Panc1 (cell line): Measurements from ENCODE around the gene CENPP. TPM values are rescaled to one million over a fixed set of nuclear protein-coding genes. Genes with fewer than 3 reads are reported as not detected.

Experiments
- ATAC-seq: fragments of 200-7000 bp; cut with Tn5 transposase; 2 replicates; pipeline ENCODE4 v1.9.1; 2020; ENCODE audit warnings: mild to moderate bottlenecking, moderate library complexity
- BruUV-seq: library from RNA; stranded (reverse); fragments of 400-500 nt; replicated peaks from 2 replicates; lab custom pipeline; 2021; lab: Mats Ljungman, UMichigan
- CTCF ChIA-PET: fragments of 300-600 bp; sonication (Branson Sonifier 250); formaldehyde crosslinking; loops from one replicate; lab custom pipeline; 2022; ENCODE audit warnings: antibody characterized with exemption; lab: Charles Lee
- POLR2A ChIA-PET: fragments of 300-600 bp; sonication (Branson Sonifier 250); formaldehyde crosslinking; loops from one replicate; lab custom pipeline; 2022; ENCODE audit warnings: antibody characterized with exemption; lab: Charles Lee
- DNase-seq: peaks from one replicate; pipeline ENCODE4 v3.0.0-alpha.2; 2010; ENCODE audit warnings: low read depth, low spot score
- H3K27ac ChIP-seq: 2 replicates; pipeline ENCODE4 v1.5.1; 2011; ENCODE audit warnings: mild to moderate bottlenecking, low read length, inconsistent platforms
- H3K27me3 ChIP-seq: fragments of 200-500 bp; sonication (Bioruptor generic); 2 replicates; pipeline ENCODE4 v1.6.0; 2014; ENCODE audit warnings: low read length, inconsistent platforms; ENCODE audit not compliant: control insufficient read depth, insufficient read depth
- H3K36me3 ChIP-seq: fragments of 200-500 bp; sonication (Bioruptor generic); 2 replicates; pipeline ENCODE4 v1.5.1; 2014; ENCODE audit warnings: inconsistent platforms, mild to moderate bottlenecking, low read length, moderate library complexity; ENCODE audit not compliant: control insufficient read depth, insufficient read depth
- H3K4me1 ChIP-seq: 2 replicates; pipeline ENCODE4 v1.5.1; 2011; ENCODE audit warnings: inconsistent platforms, mild to moderate bottlenecking, low read length, moderate library complexity; ENCODE audit not compliant: control insufficient read depth, insufficient read depth
- H3K4me3 ChIP-seq, 2 experiments: 2 replicates each; pipeline ENCODE4 v1.5.1; 2011 to 2012; ENCODE audit warnings: low read depth in 2 of 2, low read length in 2 of 2, mild to moderate bottlenecking in 2 of 2, inconsistent platforms in 1 of 2, moderate library complexity in 1 of 2
- H3K9me3 ChIP-seq: fragments of 200-500 bp; sonication (Bioruptor generic); 2 replicates; pipeline ENCODE4 v1.5.1; 2014; ENCODE audit warnings: low read depth, mild to moderate bottlenecking, inconsistent platforms, low read length, moderate library complexity; ENCODE audit not compliant: control insufficient read depth, insufficient read depth
- POLR2AphosphoS5 ChIP-seq: IDR thresholded peaks from 2 replicates; pipeline ENCODE4 v1.6.1; 2012; ENCODE audit warnings: mild to moderate bottlenecking, low read depth, low read length, moderate library complexity
- SIN3A ChIP-seq: IDR thresholded peaks from 2 replicates; pipeline ENCODE4 v1.6.1; 2012; ENCODE audit warnings: low read depth, mild to moderate bottlenecking, low read length, moderate library complexity, borderline replicate concordance; ENCODE audit not compliant: insufficient read depth
- TCF7L2 ChIP-seq: IDR thresholded peaks from 2 replicates; pipeline ENCODE4 v1.6.1; 2011; ENCODE audit warnings: mild to moderate bottlenecking, low read depth, low read length, inconsistent platforms
- in situ Hi-C: cut with HindIII; loops from 2 replicates; pipeline ENCODE4 v1.10.0; 2016; ENCODE audit warnings: low sequenced_read_pairs, low pct_unique_long_range_greater_than_20kb
- intact Hi-C: fragments of 100-400 bp; cut with micrococcal nuclease; formaldehyde crosslinking; loops from one replicate; pipeline ENCODE4 v1.10.0; 2022; ENCODE audit not compliant: unreplicated experiment
- total RNA-seq: library from RNA; stranded (reverse); gene quantifications from one replicate; pipeline ENCODE4 v1.2.1, GENCODE V29; 2021; ENCODE audit not compliant: unreplicated experiment
- TF ChIP-seq, protein P1 (sequence below): fragments of 450-650 bp; IDR thresholded peaks from 2 replicates; pipeline ENCODE4 v1.5.1; 2017; ENCODE audit warnings: mild to moderate bottlenecking
- TF ChIP-seq, protein P2 (sequence below), 2 experiments: IDR thresholded peaks; 2 replicates each; pipeline ENCODE4 v1.6.1; 2011 to 2012; ENCODE audit warnings: low read depth in 2 of 2, control low read depth in 1 of 2, low read length in 1 of 2, mild to moderate bottlenecking in 1 of 2, moderate library complexity in 1 of 2; ENCODE audit not compliant: insufficient read depth in 1 of 2

The CENPP gene
- total RNA-seq, 1 experiment from 2014 or later, result 6.7 TPM

DNA sequence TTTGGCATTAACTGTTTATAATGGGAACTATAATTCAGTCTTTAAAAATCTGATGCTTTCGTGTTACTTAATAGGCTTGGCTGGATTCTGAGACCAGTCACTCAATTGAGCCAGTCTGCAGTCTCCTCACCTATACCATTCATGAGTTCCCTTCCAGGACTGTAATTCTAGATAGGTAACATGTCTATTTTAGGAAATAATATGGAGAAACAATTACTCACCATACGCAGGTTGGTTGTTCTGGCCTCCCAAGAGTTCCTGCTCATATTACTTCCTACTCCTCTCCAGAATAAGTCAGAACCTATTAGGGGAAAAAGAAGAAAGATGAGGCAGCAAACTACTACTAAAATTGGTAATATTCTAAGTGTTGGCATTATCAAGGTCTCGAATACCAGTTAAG is 27.7 kb upstream of the CENPP start:
- Histone ChIP-seq H3K4me1 (peaks cover 3% of the 10 kb centered on the region), H3K9me3 (no peaks in the 10 kb centered on the region), H3K36me3 (peaks cover 31% of the 10 kb centered on the region), H3K4me3 (no peak overlapping the region), H3K27me3 (no peaks in the 10 kb centered on the region), H3K27ac (no peak overlapping the region)
- ATAC-seq (no peak), DNase-seq (no peak)
- intact Hi-C loops, result no loop called here
- in situ Hi-C loops, result no loop called here
- ChIA-PET POLR2A (no interaction called here), CTCF (no interaction called here)
- BruUV-seq, result no TSS peak
- TF ChIP-seq, protein P1, sequence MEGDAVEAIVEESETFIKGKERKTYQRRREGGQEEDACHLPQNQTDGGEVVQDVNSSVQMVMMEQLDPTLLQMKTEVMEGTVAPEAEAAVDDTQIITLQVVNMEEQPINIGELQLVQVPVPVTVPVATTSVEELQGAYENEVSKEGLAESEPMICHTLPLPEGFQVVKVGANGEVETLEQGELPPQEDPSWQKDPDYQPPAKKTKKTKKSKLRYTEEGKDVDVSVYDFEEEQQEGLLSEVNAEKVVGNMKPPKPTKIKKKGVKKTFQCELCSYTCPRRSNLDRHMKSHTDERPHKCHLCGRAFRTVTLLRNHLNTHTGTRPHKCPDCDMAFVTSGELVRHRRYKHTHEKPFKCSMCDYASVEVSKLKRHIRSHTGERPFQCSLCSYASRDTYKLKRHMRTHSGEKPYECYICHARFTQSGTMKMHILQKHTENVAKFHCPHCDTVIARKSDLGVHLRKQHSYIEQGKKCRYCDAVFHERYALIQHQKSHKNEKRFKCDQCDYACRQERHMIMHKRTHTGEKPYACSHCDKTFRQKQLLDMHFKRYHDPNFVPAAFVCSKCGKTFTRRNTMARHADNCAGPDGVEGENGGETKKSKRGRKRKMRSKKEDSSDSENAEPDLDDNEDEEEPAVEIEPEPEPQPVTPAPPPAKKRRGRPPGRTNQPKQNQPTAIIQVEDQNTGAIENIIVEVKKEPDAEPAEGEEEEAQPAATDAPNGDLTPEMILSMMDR, result no peak
- TF ChIP-seq, protein P2, sequence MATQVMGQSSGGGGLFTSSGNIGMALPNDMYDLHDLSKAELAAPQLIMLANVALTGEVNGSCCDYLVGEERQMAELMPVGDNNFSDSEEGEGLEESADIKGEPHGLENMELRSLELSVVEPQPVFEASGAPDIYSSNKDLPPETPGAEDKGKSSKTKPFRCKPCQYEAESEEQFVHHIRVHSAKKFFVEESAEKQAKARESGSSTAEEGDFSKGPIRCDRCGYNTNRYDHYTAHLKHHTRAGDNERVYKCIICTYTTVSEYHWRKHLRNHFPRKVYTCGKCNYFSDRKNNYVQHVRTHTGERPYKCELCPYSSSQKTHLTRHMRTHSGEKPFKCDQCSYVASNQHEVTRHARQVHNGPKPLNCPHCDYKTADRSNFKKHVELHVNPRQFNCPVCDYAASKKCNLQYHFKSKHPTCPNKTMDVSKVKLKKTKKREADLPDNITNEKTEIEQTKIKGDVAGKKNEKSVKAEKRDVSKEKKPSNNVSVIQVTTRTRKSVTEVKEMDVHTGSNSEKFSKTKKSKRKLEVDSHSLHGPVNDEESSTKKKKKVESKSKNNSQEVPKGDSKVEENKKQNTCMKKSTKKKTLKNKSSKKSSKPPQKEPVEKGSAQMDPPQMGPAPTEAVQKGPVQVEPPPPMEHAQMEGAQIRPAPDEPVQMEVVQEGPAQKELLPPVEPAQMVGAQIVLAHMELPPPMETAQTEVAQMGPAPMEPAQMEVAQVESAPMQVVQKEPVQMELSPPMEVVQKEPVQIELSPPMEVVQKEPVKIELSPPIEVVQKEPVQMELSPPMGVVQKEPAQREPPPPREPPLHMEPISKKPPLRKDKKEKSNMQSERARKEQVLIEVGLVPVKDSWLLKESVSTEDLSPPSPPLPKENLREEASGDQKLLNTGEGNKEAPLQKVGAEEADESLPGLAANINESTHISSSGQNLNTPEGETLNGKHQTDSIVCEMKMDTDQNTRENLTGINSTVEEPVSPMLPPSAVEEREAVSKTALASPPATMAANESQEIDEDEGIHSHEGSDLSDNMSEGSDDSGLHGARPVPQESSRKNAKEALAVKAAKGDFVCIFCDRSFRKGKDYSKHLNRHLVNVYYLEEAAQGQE (IDR thresholded peaks at IDR 0.05; ENCODE audit: insufficient read depth in 1 of 2, low read depth in 2 of 2, low read length in 1 of 2), result no peak

DNA sequence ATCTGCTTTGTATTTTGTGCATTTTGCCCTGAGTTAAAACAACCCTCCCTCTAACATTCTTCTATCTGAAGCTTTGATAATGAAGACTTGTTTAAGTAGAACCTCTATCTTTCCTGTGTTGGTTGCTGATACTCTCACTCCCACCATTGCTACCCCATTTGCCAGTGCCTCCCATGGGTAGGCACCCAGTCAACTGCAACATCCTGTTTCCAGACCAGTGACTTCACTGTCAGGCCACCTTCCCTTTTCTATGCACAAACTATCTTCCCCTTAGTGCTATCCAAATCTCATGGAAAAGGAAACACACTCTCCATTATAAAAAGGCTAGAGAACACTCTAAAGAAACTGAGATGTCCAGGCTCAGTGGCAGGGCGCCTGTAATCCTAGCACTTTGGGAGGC is 26.6 kb upstream of the CENPP start:
- no peaks in the 10 kb centered on the region for H3K27me3 ChIP-seq

More for the DNA sequence above, 26.6 kb upstream of the CENPP start:
- Histone ChIP-seq H3K36me3 (peaks cover 35% of the 10 kb centered on the region), H3K9me3 (no peaks in the 10 kb centered on the region), H3K4me1 (peaks cover 3% of the 10 kb centered on the region), H3K27ac (no peak overlapping the region), H3K4me3 (no peak overlapping the region)
- ChIA-PET CTCF (no interaction called here), POLR2A (no interaction called here)
- TF ChIP-seq SIN3A, result no peak
- TF ChIP-seq, protein P2 (IDR thresholded peaks at IDR 0.05; ENCODE audit: insufficient read depth in 1 of 2, low read depth in 2 of 2, low read length in 1 of 2), result no peak
- TF ChIP-seq TCF7L2, result no peak
- TF ChIP-seq, protein P1, result no peak
- no peak for TF ChIP-seq POLR2AphosphoS5
- ATAC-seq (no peak), DNase-seq (no peak)
- no TSS peak for BruUV-seq
- intact Hi-C loops, result no loop called here
- in situ Hi-C loops, result no loop called here
